H7 (cell line): ENCODE data around the gene EXOC4. TPM values are rescaled to one million over a fixed set of nuclear protein-coding genes. Genes with fewer than 3 reads are reported as not detected.

Source experiments
- DNase-seq: peaks from one replicate; pipeline ENCODE4 v3.0.0; 2012
- H3K27me3 ChIP-seq: 2 replicates; pipeline ENCODE4 v1.6.0; 2011; ENCODE audit warnings: mild to moderate bottlenecking, low read length; ENCODE audit not compliant: control insufficient read depth, insufficient read depth
- H3K36me3 ChIP-seq: replicated peaks from 2 replicates; pipeline ENCODE4 v1.5.1; 2011; ENCODE audit warnings: low read length; ENCODE audit not compliant: control insufficient read depth, insufficient read depth
- H3K4me3 ChIP-seq: 2 replicates; pipeline ENCODE4 v1.5.1; 2011; ENCODE audit warnings: low read depth, mild to moderate bottlenecking, control low read depth, low read length, moderate library complexity; ENCODE audit not compliant: insufficient read depth
- total RNA-seq: library from RNA; depleted of rRNA; stranded (reverse); fragments of >200 nt; shearing (Covaris generic); gene quantifications from 2 replicates; pipeline ENCODE4 v1.2.3, GENCODE V29; 2014

Gene EXOC4
- total RNA-seq, 1 experiment from 2014 or later = 44.8 TPM

- DNase-seq = no peak
- H3K27me3 ChIP-seq = no peaks in the 10 kb centered on the region
- H3K36me3 ChIP-seq = no peaks in the 10 kb centered on the region
- H3K4me3 ChIP-seq = no peak overlapping the region
Observed at GRCh38 chr7:133509822-133510221, 256.9 kb downstream of the EXOC4 start.

- no peak for DNase-seq
- Histone ChIP-seq H3K36me3 (no peaks in the 10 kb centered on the region), H3K27me3 (no peaks in the 10 kb centered on the region), H3K4me3 (no peak overlapping the region)
Observed at GRCh38 chr7:133510326-133511055, 257.6 kb downstream of the EXOC4 start.

- no peak for DNase-seq
- Histone ChIP-seq H3K36me3 (no peaks in the 10 kb centered on the region), H3K27me3 (no peaks in the 10 kb centered on the region), H3K4me3 (no peak overlapping the region)
Observed at GRCh38 chr7:133511252-133511651, 258.4 kb downstream of the EXOC4 start.

GRCh38 chr7:133511708-133512107 is 258.8 kb downstream of the EXOC4 start:
- Histone ChIP-seq H3K27me3 (no peaks in the 10 kb centered on the region), H3K36me3 (no peaks in the 10 kb centered on the region), H3K4me3 (no peak overlapping the region)
- DNase-seq = no peak

- Histone ChIP-seq H3K36me3 (no peaks in the 10 kb centered on the region), H3K4me3 (no peak overlapping the region), H3K27me3 (no peaks in the 10 kb centered on the region)
- no peak for DNase-seq
Observed at GRCh38 chr7:133512560-133512959, 259.7 kb downstream of the EXOC4 start.

GRCh38 chr7:133513608-133514007 is 260.7 kb downstream of the EXOC4 start:
- H3K36me3 ChIP-seq = no peaks in the 10 kb centered on the region
- DNase-seq = no peak
- no peaks in the 10 kb centered on the region for H3K27me3 ChIP-seq
- H3K4me3 ChIP-seq = no peak overlapping the region

- no peak for DNase-seq
- Histone ChIP-seq H3K36me3 (no peaks in the 10 kb centered on the region), H3K27me3 (no peaks in the 10 kb centered on the region), H3K4me3 (no peak overlapping the region)
Observed at GRCh38 chr7:133514551-133514950, 261.7 kb downstream of the EXOC4 start.

GRCh38 chr7:133517766-133518165 is 264.9 kb downstream of the EXOC4 start:
- Histone ChIP-seq H3K36me3 (no peaks in the 10 kb centered on the region), H3K4me3 (no peak overlapping the region), H3K27me3 (no peaks in the 10 kb centered on the region)
- no peak for DNase-seq

- Histone ChIP-seq H3K36me3 (no peaks in the 10 kb centered on the region), H3K27me3 (no peaks in the 10 kb centered on the region), H3K4me3 (no peak overlapping the region)
- no peak for DNase-seq
Observed at GRCh38 chr7:133518718-133519117, 265.8 kb downstream of the EXOC4 start.

- Histone ChIP-seq H3K4me3 (no peak overlapping the region), H3K36me3 (no peaks in the 10 kb centered on the region), H3K27me3 (no peaks in the 10 kb centered on the region)
- DNase-seq = no peak
Observed at GRCh38 chr7:133520248-133520647, 267.4 kb downstream of the EXOC4 start.

GRCh38 chr7:133522501-133522900 is 269.6 kb downstream of the EXOC4 start:
- DNase-seq = no peak
- H3K36me3 ChIP-seq = no peaks in the 10 kb centered on the region
- no peak overlapping the region for H3K4me3 ChIP-seq
- H3K27me3 ChIP-seq = no peaks in the 10 kb centered on the region

- Histone ChIP-seq H3K36me3 (no peaks in the 10 kb centered on the region), H3K27me3 (no peaks in the 10 kb centered on the region), H3K4me3 (no peak overlapping the region)
- no peak for DNase-seq
Observed at GRCh38 chr7:133528796-133529195, 275.9 kb downstream of the EXOC4 start.

- H3K27me3 ChIP-seq = no peaks in the 10 kb centered on the region
- no peak for DNase-seq
- no peak overlapping the region for H3K4me3 ChIP-seq
- no peaks in the 10 kb centered on the region for H3K36me3 ChIP-seq
Observed at GRCh38 chr7:133529861-133530260, 277.0 kb downstream of the EXOC4 start.

GRCh38 chr7:133530682-133531081 is 277.8 kb downstream of the EXOC4 start:
- H3K27me3 ChIP-seq = no peaks in the 10 kb centered on the region
- no peak overlapping the region for H3K4me3 ChIP-seq
- no peak for DNase-seq
- H3K36me3 ChIP-seq = no peaks in the 10 kb centered on the region

- Histone ChIP-seq H3K4me3 (no peak overlapping the region), H3K36me3 (no peaks in the 10 kb centered on the region), H3K27me3 (no peaks in the 10 kb centered on the region)
- no peak for DNase-seq
Observed at GRCh38 chr7:133534816-133535215, 281.9 kb downstream of the EXOC4 start.

GRCh38 chr7:133535308-133535707 is 282.4 kb downstream of the EXOC4 start:
- Histone ChIP-seq H3K4me3 (no peak overlapping the region), H3K36me3 (no peaks in the 10 kb centered on the region), H3K27me3 (no peaks in the 10 kb centered on the region)
- DNase-seq = no peak
